Measurements from ENCODE around the gene MEGF11.
A peak's percentile ranks its signal among the peaks of the same experiment; 100 is the strongest.

Gene MEGF11

GRCh38 chr15:66238318-66238717 lies 15.2 kb downstream of the MEGF11 start:
- no peak for DNase-seq

GRCh38 chr15:66237513-66238235 lies 15.9 kb downstream of the MEGF11 start:
- DNase-seq, result no peak

- no peak for DNase-seq
These were observed 16.7 kb downstream of the MEGF11 start for GRCh38 chr15:66236806-66237375.

GRCh38 chr15:66235866-66236265 lies 17.7 kb downstream of the MEGF11 start:
- DNase-seq, result no peak

- DNase-seq, result no peak
These were observed 18.8 kb downstream of the MEGF11 start for GRCh38 chr15:66234798-66235197.

- DNase-seq, result no peak
These were observed 19.8 kb downstream of the MEGF11 start for GRCh38 chr15:66233487-66234415.

- no peak for DNase-seq
These were observed 21.3 kb downstream of the MEGF11 start for GRCh38 chr15:66232267-66232625.

- no peak for DNase-seq
These were observed 21.9 kb downstream of the MEGF11 start for GRCh38 chr15:66231394-66232266.

- no peak for DNase-seq
These were observed 23.6 kb downstream of the MEGF11 start for GRCh38 chr15:66229790-66230465.

- peak; percentile 30 for DNase-seq
These were observed 24.5 kb downstream of the MEGF11 start for GRCh38 chr15:66228807-66229735.

- DNase-seq, result no peak
These were observed 26.8 kb downstream of the MEGF11 start for GRCh38 chr15:66226736-66227135.

- DNase-seq, result no peak
These were observed 27.8 kb downstream of the MEGF11 start for GRCh38 chr15:66225656-66226274.

- no peak for DNase-seq
These were observed 28.6 kb downstream of the MEGF11 start for GRCh38 chr15:66224946-66225345.

GRCh38 chr15:66222273-66223198 lies 31.0 kb downstream of the MEGF11 start:
- no peak for DNase-seq

- no peak for DNase-seq
These were observed 32.4 kb downstream of the MEGF11 start for GRCh38 chr15:66221126-66221525.

- DNase-seq, result no peak
These were observed 32.9 kb downstream of the MEGF11 start for GRCh38 chr15:66220601-66221000.

GRCh38 chr15:66219339-66219738 lies 34.2 kb downstream of the MEGF11 start:
- no peak for DNase-seq

- DNase-seq, result no peak
These were observed 36.7 kb downstream of the MEGF11 start for GRCh38 chr15:66216806-66217205.

GRCh38 chr15:66215811-66216210 lies 37.7 kb downstream of the MEGF11 start:
- no peak for DNase-seq

Measured in DMS153 (cell line).